Inferior parietal cortex (tissue), 1 donor: ENCODE measurements around the gene PTPRU.
"Not testable (repeated sequence)": the region's sequence is repeated elsewhere in the genome, so short reads cannot be mapped to it uniquely, and the experiment has no call there.

Experiments used
- DNase-seq: peaks from one replicate; pipeline ENCODE4 v3.0.0-alpha.2; 2016; ENCODE audit errors: extremely low spot score

The PTPRU gene

GRCh38 chr1:29290414-29290985 is 54.2 kb downstream of the PTPRU start:
- DNase-seq: no peak

GRCh38 chr1:29291756-29292155 is 55.4 kb downstream of the PTPRU start:
- no peak for DNase-seq

GRCh38 chr1:29292344-29292743 is 56.0 kb downstream of the PTPRU start:
- no peak for DNase-seq

GRCh38 chr1:29297450-29297849 is 61.1 kb downstream of the PTPRU start:
- DNase-seq: no peak

DNA sequence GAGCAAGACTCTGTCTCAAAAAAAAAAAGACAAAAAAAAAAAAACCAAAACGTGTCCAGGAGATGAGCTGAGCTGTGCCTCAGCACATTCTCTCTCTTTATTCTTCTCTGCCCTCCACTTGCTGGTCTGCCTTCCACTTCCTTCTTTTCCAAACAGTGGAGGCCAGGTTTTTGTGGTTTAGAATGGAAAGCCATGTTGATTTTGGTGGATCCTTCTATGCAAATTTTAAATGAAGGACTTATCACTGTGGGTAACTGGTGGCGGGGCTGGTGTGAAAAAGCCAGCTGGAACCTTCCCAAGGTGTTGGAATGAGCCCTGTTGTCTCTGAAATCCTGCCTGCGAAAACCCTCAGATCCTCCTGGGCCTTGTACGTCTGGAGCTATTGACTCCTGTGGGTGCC is 61.9 kb downstream of the PTPRU start:
- DNase-seq: no peak

DNA sequence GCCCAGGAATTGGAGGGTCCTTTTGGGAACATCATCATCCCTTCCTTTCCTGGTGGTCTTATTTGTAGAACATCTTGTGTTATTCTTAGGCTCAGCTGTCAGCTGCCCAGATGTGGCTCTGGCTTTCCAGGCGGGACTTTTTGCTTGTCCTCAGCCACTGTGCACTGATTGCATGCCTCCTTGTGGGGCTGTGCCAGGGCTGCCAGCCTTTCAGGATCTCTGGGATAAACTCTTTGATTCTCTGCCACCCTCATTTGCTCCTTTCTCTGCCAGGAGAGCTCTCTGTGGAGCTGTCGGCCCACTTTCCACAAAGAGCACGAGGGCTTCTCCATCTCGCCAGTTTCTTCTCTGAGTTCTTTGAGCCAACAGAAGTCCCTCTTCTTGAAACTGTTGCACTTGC is 63.1 kb downstream of the PTPRU start:
- no peak for DNase-seq

- DNase-seq: not testable (repeated sequence)
Measured at GRCh38 chr1:29301732-29302131, 65.4 kb downstream of the PTPRU start.

- no peak for DNase-seq
Measured at GRCh38 chr1:29303201-29304024, 67.1 kb downstream of the PTPRU start.

DNA sequence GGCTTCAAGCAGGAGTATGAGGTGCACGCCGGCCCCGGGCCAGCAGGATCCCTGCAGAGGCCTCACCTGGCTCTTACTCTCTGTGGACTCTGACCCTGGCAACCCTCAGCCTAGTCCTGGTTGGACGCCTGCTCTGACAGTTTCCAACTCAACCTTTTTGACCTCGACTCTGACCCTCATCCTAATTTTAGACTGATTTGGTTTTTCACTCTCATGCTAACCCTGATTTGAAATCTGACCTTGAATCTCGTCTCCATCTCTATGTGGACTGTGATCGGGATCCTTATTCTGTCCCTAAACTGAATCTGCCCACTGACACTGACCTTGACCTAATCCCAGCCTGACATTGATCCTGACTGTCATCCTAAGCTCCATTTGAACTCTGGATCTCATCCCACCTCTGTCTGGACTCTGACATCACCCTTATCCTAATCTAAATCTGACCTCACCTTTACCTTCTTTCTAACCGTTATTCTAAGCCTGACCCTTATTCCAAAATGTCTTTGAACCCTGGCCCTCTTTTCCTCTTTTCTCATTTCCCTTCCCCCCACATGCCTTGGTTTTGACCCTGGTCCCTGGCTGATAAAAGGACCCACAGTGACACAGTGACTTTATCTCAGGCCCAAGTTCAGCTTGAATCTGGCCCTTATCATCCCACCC is 67.8 kb downstream of the PTPRU start:
- no peak for DNase-seq

GRCh38 chr1:29305943-29306342 is 69.6 kb downstream of the PTPRU start:
- DNase-seq: no peak

- no peak for DNase-seq
Measured at GRCh38 chr1:29306471-29307140, 70.3 kb downstream of the PTPRU start.

DNA sequence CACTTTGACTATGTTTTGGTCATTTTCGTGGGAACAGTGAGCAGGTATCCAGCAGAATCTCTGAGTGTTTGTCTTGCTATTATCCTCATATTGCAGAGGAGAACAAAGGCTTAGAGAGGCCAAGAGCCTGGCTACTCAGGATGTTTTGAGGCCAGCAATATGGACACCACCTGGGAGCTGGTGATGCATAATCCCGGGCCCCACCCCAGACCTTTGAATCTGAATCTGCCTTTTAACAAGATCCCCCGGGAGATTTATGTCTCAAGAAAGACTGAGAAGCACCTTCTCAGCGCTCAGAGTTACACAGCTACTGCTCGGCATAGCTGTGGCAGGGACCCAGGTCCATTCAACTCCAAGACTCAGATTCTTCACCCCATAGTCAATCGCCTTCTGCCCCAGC is 72.8 kb downstream of the PTPRU start:
- no peak for DNase-seq

- no peak for DNase-seq
Measured at GRCh38 chr1:29309621-29310020, 73.3 kb downstream of the PTPRU start.

DNA sequence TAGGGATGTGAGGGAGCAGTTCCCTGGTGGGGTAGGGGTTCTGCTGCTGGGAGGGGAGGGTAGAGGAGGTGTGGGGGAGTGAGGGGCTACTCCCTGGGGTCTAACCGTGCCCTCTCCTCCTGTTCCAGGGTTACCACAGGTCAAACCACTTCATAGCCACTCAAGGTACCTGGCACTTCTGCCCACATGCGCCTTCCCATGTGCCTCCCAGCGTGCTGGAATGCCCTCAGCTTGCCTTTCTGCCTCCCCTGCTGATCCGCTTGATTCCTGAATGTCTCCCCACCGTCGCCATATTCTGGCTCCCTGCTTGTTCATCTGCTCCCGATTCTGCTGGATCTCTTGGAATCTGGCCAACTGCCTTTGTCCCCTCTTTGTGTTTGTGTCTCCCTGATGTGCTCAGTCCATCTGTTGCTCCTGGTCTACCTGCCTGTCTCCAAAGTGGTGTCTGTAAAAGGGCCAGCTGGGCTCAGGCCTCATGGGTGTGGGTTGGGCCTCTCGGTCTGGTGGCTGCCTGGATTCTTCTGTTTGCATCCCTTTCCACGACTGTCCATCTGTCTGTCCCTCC is 74.4 kb downstream of the PTPRU start:
- DNase-seq: no peak

DNA sequence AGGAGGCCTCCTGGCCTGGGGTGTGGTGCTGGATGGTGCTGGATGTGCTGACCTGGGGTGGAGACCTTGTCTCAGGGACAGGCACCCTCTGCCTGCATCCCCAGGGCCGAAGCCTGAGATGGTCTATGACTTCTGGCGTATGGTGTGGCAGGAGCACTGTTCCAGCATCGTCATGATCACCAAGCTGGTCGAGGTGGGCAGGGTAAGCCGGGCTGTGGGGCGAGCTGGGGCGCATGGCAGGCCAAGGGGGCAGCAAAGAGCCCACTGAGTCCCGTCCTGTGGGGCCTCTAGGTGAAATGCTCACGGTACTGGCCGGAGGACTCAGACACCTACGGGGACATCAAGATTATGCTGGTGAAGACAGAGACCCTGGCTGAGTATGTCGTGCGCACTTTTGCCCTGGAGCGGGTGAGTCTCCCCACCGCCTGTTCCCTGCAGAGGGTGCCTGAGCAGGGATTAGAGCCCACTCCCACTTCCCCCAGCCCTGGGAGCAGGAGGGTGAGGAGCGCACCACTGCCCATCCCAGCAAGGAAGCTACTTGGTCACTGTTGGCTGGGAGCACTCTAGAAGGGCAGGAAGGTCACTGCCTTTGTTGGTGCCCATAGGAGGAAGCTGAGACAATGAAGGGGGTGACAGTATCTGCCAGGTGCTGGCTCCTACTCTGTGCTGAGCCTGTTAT is 75.2 kb downstream of the PTPRU start:
- DNase-seq: no peak

DNA sequence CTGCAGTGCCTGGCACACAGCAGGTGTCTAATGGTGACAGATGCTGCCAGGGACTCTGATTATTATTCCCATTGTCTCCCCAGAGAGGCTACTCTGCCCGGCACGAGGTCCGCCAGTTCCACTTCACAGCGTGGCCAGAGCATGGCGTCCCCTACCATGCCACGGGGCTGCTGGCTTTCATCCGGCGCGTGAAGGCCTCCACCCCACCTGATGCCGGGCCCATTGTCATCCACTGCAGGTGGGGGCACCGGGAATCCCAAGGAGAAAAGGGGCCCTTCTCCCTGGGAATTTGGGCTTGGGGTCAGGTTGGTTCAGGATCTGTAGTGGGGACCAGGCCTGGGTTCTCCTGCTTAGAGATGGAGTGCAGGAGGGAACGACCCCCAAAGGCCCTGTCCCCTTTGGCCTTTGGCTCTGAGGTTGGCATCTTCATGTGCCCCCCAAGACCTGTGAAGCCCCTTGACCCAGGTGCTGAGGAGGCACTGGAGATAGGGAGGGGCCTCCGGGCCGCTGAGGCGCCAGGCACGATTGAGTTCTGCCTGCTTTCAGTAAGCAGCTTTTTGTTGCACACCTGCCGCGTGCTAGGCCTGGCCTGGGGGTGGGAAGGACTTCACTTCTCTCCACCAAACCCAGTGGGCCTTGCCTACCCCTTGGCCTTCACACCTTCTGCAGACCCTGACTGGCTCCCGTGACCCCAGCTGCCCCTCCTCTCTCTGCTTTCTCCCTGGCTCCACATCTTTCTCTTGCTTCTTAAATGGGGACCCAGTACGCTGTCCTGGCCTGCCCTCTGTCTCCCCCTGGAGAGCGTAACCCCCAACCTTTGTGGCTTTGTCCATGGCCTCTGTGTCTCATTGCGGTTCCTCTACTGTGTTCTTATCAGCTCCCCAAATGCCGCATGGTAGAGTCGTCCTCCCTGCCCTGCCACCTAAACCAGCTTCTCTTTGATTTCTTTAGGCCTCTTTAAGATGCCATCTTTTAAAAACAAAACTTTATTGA is 76.4 kb downstream of the PTPRU start:
- DNase-seq: no peak

DNA sequence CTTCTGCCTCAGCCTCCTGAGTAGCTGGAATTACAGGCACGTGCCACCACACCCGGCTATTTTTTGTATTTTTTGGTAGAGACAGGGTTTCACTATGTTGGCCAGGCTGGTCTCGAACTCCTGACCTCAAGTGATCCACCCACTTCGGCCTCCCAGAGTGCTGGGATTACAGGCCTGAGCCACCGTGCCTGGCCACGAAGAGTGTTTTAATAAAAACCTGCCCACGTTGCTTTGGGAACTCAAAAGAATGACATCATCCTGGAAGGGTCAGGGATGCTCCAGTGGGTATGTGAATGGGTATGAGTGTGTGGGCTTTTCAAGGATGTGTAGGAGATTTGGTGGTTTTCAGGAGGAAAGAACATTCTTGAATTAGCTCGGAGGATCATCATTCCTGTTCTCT is 78.4 kb downstream of the PTPRU start:
- DNase-seq: not testable (repeated sequence)

DNA sequence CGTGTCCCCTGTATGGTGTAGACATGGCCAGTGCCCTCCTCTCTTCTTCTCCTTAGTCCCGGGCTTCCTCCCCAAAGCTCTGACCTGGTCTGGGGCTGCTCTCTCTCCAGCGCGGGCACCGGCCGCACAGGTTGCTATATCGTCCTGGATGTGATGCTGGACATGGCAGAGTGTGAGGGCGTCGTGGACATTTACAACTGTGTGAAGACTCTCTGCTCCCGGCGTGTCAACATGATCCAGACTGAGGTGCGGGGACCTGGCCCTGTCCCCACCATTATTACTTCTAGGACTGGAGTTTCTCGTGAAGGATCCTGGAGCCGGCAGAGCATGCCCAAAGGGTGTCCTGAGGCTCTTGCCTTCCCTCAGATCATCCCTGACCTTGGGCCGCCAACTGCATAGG is 78.9 kb downstream of the PTPRU start:
- DNase-seq: no peak

- DNase-seq: no peak
Measured at GRCh38 chr1:29315876-29316275, 79.6 kb downstream of the PTPRU start.
